HG02943 (cell line): ENCODE results near the gene KITLG.
"Not testable (repeated sequence)": the region's sequence is repeated elsewhere in the genome, so short reads cannot be mapped to it uniquely, and the experiment has no call there.

Experiments used
- ATAC-seq: cut with Tn5 transposase; IDR thresholded peaks from one replicate; pipeline ENCODE4 v1.9.1; 2021; ENCODE audit warnings: mild to moderate bottlenecking, low read depth, moderate library complexity; ENCODE audit not compliant: unreplicated experiment

KITLG gene

DNA sequence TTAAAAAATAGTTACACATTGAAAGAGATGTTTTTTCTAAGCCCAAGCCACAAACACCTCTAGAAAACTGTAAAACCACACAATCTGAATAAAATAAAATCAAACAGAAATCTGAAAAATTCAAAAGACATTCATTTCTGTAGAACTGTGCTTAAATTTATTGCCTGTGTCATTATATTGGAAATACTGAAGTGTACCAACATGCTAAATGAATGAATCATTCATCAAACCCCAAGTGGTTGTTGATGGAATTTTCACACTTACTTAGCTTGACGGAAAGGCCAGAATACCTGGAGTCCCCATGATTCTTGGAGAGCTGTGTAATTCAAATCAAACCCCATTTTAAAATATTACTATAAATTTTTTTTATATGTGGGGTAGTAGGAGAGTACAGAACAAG lies 2.7 kb downstream of the KITLG start:
- no peak for ATAC-seq

GRCh38 chr12:88576866-88577265 lies 3.4 kb downstream of the KITLG start:
- ATAC-seq, result no peak

DNA sequence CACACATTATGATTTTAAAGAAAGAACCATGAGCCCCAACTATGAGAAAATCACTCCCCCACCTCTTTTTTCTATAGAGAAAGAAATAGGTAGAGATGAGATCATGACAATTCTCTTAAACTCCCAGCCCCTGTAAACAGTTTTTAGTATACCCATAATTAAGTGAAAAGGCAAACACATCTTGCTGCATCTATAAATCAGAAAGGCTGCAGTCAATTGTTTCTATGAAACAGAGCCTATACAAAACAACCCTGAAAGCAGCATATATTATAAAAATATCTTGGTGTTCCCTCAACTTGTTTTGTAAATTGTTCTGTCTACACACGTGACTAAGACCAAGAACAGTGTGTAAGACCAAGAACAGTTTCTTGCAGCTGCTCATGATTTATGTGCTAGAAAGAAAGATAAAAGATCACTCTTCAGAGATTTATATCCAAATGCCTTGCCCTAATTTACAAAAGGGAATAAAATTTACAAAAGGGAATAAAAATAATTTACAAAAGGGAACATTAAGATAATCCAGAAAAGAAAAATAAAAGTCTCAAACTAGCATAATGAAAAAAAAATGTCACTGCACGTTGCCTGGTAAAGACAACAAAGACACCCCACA lies 4.8 kb downstream of the KITLG start:
- ATAC-seq, result no peak

DNA sequence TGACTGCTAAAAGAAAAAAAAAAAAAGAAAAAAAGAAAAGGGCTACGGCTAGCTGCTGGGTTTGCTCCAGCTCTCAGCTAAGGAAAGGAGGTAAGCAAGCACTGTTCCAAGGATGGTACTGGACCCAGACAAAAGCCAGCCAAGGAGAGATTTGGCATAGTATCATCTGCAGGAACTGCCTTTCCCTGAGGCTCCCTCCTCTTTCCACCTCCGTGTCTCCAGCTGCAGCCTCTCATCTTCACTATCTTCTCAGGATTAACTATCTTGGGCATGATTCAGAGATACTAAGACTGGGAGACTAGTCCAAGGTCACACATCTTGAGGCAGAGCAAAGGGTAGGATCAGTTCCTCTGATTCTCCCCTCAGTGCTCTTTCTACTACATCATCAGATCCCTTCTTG lies 6.0 kb downstream of the KITLG start:
- ATAC-seq, result no peak

- no peak for ATAC-seq
These were observed 6.7 kb downstream of the KITLG start for GRCh38 chr12:88573583-88573982.

DNA sequence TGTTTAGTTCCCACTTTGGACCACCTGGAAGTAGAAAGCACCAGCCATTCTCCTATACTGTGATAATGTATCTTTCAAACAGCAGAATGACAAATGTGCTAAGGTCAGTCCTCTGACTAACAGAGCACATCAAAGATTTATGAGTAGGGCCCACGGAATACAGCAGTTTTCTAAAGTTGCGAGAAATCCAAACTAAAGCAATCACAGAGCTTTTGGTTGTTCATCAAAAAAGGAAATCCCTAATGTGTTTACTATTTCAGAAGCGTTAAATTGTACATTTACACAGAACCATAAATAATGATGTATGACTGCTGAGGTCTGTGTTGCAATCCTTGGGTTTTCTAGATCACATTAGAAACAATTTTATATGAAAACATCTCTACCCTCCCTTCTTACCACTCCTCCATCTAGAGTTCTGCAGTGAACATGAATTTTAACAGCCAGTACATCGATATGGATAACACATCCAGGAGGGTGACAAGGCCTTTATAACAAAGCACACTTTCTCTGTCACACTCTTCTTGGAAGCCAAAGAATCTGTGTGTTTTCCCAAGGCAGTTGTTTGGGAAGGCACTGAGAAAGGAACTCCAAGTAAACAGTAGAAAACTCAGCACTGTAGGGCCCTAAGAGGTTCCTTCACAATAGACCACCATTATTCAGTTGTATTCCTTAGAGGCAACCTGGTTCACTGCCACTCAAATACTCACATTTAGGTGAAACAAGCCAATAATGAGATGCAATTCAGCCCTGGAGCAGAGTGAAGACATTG lies 7.3 kb downstream of the KITLG start:
- ATAC-seq, result no peak

DNA sequence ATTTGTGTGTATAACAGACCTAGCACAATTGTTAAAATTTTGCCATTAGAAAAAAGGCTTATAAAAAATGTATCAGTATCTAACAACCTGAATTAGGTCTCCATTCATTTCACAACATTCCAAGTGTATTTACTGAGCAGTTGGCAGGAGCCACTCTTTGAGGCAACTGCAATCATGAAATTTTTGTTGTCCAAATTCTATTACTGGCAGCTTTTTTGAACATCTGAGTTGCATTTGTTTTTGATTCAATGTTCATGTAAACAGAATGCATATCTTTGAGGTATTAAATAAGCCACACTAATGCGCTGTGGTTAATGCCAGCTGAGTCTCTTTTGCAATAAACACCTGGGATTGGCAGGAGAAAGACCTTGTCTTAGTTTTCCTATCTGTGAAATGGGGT lies 8.7 kb downstream of the KITLG start:
- ATAC-seq, result no peak

GRCh38 chr12:88570103-88570502 lies 10.2 kb downstream of the KITLG start:
- no peak for ATAC-seq

DNA sequence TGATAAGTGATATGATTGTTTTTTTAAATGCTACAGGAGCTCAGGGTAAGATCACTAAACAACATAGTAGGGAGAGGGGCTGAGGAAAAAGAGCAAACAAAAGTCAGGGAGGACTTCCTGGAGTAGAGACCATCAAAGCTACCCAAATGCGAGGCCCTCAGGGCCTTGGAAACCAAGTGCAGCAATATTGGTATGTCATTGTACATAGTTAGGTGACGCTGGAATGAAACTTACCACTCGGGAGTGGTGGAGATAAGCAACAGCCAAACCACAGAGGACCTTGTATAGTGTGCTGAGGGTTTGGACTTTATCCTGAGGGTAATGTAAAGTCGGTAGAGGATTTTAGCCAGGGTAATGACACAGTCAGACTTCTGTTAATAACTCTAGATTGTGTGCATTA lies 13.8 kb downstream of the KITLG start:
- no peak for ATAC-seq

DNA sequence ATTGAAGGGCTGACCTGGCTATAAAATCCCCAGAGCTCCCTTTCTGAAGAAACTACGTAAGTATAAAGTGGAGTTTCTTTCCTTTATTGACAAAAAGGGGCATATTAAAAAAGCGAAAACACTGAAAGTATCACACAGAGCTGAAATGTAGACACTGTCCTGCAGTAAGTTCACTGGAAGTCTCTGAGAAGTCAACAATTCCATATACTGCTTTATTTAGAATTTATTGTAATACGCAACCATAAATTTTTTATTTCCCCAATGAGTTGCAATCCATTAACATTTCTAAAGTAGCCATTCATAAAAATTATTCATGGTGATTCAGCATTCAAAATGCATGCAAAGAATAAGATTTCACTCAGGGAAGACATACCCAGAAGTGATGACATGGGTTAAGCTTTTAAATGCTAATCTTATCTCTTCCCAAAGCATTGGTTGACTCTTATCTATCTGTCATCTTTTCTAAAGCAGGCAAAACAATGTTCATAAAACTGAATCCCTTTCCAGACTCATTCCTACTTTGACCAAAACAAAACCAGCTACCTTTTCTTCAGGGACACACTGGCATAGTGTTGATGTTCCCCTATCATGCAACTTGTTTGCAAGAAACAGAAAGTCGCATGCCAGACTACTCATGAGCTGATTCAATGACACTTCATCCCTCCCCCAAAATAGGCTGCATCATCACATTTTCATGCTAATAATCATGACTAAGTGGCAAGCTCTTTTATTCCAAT lies 17.3 kb downstream of the KITLG start:
- no peak for ATAC-seq

DNA sequence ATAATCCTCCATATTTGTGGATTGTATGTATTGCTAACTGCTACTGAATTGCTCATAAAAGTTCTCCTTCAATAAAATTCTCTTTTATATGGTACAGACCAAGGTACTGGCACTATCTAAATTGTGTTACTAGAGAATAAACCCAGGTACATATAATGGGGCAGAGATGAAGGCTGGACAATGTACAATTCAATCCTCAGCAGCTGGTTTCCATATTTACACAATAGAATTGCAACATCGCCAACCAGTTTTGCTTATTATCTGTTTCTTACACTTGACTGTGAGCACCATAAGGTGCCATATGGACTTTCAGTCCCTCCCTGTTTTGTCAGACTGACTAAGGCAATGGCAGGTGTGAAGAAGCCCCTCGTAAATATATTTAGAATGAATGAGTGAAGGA lies 18.1 kb downstream of the KITLG start:
- ATAC-seq, result no peak

GRCh38 chr12:88559772-88560171 lies 20.5 kb downstream of the KITLG start:
- ATAC-seq, result no peak

- ATAC-seq, result no peak
These were observed 21.1 kb downstream of the KITLG start for GRCh38 chr12:88559199-88559598.

DNA sequence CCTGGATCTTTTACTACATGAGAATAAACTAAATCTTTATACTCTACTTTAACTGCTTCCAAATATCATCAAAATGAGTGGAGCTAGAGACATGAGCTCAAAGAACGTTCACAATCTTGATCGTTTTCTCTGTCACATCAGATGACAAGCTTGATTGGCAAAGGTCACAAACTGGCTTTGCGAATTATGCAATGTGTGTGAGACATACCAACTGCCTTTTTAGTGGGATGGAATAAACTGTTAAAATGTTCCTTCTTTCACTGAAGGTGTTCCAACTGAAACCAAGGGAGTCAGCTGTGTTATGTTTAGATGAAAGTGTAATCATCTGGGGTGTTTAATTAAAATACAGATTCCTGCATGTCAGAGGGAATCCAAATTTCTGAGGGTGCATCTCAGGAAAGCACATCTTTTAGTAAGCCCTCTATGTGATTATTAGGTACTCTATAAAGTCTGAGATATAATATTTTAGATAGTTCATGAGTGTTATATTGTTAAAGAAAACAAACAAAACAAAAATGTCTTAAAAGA lies 21.9 kb downstream of the KITLG start:
- ATAC-seq, result no peak

- no peak for ATAC-seq
These were observed 24.0 kb downstream of the KITLG start for GRCh38 chr12:88556213-88556774.

- no peak for ATAC-seq
These were observed 26.2 kb downstream of the KITLG start for GRCh38 chr12:88553941-88554658.

DNA sequence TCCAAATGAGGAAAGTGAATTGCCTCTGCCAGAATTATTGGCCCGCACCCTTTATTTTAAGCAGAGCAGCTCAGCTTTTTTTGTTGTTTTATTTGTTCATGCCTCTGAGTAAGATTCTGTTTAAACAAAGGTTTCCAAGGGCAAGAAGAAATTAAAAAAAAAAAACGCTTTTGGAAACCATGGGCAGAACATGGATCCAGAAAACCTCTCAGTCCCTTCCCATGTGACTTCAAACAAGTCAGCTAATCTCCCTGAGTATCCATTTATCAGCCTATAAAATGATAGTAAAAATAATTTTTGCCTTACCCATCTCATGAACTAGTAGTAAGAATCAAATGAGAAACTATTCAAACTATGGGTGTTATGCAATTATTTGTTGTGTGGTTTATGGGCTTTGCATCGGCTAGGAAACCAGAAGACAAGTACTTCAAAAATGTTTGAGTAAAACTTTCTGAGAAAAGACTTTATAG lies 27.6 kb downstream of the KITLG start:
- ATAC-seq, result no peak

GRCh38 chr12:88549929-88550328 lies 30.3 kb downstream of the KITLG start:
- ATAC-seq, result no peak

DNA sequence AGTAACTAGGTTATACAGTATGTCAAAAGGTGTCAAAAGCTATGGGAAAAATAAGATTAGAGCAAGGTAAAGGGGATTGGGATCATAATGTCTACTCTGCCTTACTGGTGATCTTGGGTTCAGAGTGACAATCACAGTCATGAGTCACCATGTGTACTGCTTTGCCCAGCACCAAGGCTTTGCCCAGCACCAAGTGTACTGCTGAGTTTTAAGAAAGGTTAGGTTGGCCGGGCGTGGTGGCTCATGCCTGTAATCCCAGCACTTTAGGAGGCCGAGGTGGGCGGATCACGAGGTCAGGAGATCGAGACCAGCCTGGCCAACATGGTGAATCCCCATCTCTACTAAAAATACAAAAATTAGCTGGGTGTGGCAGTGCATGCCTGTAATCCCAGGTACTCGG lies 32.3 kb downstream of the KITLG start:
- not testable (repeated sequence) for ATAC-seq

DNA sequence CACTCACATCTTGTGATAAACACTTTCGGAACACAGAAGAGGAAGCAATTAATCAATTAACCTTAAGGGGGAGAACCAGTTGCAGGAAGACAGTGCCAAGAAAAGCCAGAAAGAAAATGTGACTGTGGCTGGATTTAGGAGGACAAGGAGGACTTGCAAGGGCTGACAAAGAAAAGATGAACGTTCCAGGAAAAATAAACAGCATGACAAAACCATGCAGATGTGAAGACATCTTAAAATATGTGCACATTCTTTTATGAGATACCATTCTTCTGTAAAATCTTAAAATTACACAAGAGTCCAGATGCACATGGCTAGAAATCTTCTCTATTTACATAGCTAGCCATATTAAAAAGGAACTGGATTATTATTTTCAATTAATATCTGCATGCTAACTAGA lies 33.4 kb downstream of the KITLG start:
- ATAC-seq, result no peak
